PFSK-1 (cell line): Measurements from ENCODE around the gene CMTM1.

ENCODE experiments used
- POLR2AphosphoS5 ChIP-seq: IDR thresholded peaks from 2 replicates; pipeline ENCODE4 v1.6.1; 2012; ENCODE audit warnings: low read depth, mild to moderate bottlenecking, control low read depth, low read length, moderate library complexity
- REST ChIP-seq, 2 experiments: IDR thresholded peaks; 2 replicates each; pipeline versions ENCODE4 v1.6.1 to v1.8.0; 2011 to 2012; ENCODE audit warnings: low read depth in 2 of 2, low read length in 2 of 2, control low read depth in 1 of 2, inconsistent platforms in 1 of 2, mild to moderate bottlenecking in 1 of 2, moderate library complexity in 1 of 2; ENCODE audit not compliant: insufficient read depth in 1 of 2
- SIN3A ChIP-seq: IDR thresholded peaks from 2 replicates; pipeline ENCODE4 v1.6.1; 2012; ENCODE audit warnings: mild to moderate bottlenecking, low read length, moderate library complexity, borderline replicate concordance; ENCODE audit not compliant: insufficient read depth
- TAF1 ChIP-seq: IDR thresholded peaks from 2 replicates; pipeline ENCODE4 v1.6.1; 2012; ENCODE audit warnings: low read length, control low read depth, borderline replicate concordance; ENCODE audit not compliant: insufficient read depth

GRCh38 chr16:66578651-66579531 lies 12.7 kb downstream of the CMTM1 start, which contains the start of gene CMTM2:
- TF ChIP-seq SIN3A (no peak), TAF1 (no peak), POLR2AphosphoS5 (no peak), REST (IDR thresholded peaks at IDR 0.05; ENCODE audit: insufficient read depth in 1 of 2, low read depth in 2 of 2, low read length in 2 of 2) (no peak)
